Vagina (tissue), 2 donors: Measurements from ENCODE around the gene C4BPA. TPM values are rescaled to one million over a fixed set of nuclear protein-coding genes. Genes with fewer than 3 reads are reported as not detected.

Experiments used
- DNase-seq, 2 donors: peaks; one replicate each; pipeline ENCODE4 v3.0.0-alpha.2; 2017; ENCODE audit errors: extremely low spot score in 2 of 2
- H3K27ac ChIP-seq: fragments of 200-600 bp; sonication (generic); one replicate; pipeline ENCODE4 v1.5.1; 2019
- H3K27me3 ChIP-seq: fragments of 200-600 bp; sonication (generic); one replicate; pipeline ENCODE4 v1.5.1; 2019
- H3K36me3 ChIP-seq, 2 donors: fragments of 200-600 bp; sonication (generic); one replicate each; pipeline ENCODE4 v1.5.1; 2017 to 2019
- H3K4me1 ChIP-seq: fragments of 200-600 bp; sonication (generic); one replicate; pipeline ENCODE4 v1.5.1; 2019
- H3K4me3 ChIP-seq, 2 donors: fragments of 200-600 bp; sonication (generic); 1 replicate in 1 of 2; 2 replicates in 1 of 2; pipeline ENCODE4 v1.5.1; 2016 to 2019
- H3K9me3 ChIP-seq: fragments of 200-600 bp; sonication (generic); one replicate; pipeline ENCODE4 v1.5.1; 2019
- CTCF ChIP-seq, 3 experiments: fragments of 450-650 bp in 2 of 3; fragments of 200-600 bp in 1 of 3; sonication (generic) in 1 of 3; IDR thresholded peaks; one replicate each; pipeline ENCODE4 v1.5.1; 2017 to 2019; ENCODE audit warnings: antibody characterized with exemption in 3 of 3, mild to moderate bottlenecking in 2 of 3, moderate library complexity in 2 of 3
- POLR2A ChIP-seq, 2 donors: fragments of 450-650 bp; IDR thresholded peaks; one replicate each; pipeline ENCODE4 v1.6.1; 2017; ENCODE audit warnings: antibody characterized with exemption in 2 of 2, mild to moderate bottlenecking in 2 of 2, moderate library complexity in 2 of 2
- POLR2AphosphoS5 ChIP-seq, 2 donors: sonication (generic); formaldehyde crosslinking; IDR thresholded peaks; one replicate each; pipeline ENCODE4 v1.9.0; 2017; ENCODE audit warnings: antibody characterized with exemption in 2 of 2, mild to moderate bottlenecking in 2 of 2, low read depth in 1 of 2; ENCODE audit not compliant: insufficient read depth in 1 of 2
- intact Hi-C: fragments of 100-400 bp; cut with DNase I; formaldehyde crosslinking; loops from one replicate; pipeline ENCODE4 v1.15.1; 2023
- total RNA-seq: library from RNA; depleted of rRNA; stranded (reverse); fragments of >200 nt; gene quantifications from one replicate; pipeline ENCODE4 v1.2.3, GENCODE V29; 2016

The C4BPA gene
- total RNA-seq, 1 donor from 2014 or later = not detected

GRCh38 chr1:207102659-207103058 is 1.4 kb upstream of the C4BPA start:
- intact Hi-C loops = no loop called here
- no peak overlapping the region for H3K4me3 ChIP-seq
- no peaks in the 10 kb centered on the region for H3K27me3 ChIP-seq
- no peak for TF ChIP-seq CTCF (IDR thresholded peaks at IDR 0.05)
- no peak for TF ChIP-seq POLR2AphosphoS5 (IDR thresholded peaks at IDR 0.05; ENCODE audit: insufficient read depth in 1 of 2, low read depth in 1 of 2)
- no peak for TF ChIP-seq POLR2A (IDR thresholded peaks at IDR 0.05)
- H3K36me3 ChIP-seq = no peaks in the 10 kb centered on the region
- H3K9me3 ChIP-seq = no peaks in the 10 kb centered on the region
- no peak overlapping the region for H3K27ac ChIP-seq
- no peaks in the 10 kb centered on the region for H3K4me1 ChIP-seq
- DNase-seq = no peak

- Histone ChIP-seq H3K36me3 (no peaks in the 10 kb centered on the region), H3K4me3 (no peak overlapping the region), H3K27me3 (no peaks in the 10 kb centered on the region), H3K9me3 (no peaks in the 10 kb centered on the region), H3K4me1 (no peaks in the 10 kb centered on the region), H3K27ac (no peak overlapping the region)
- no peak for DNase-seq
- TF ChIP-seq CTCF (IDR thresholded peaks at IDR 0.05) (no peak), POLR2A (IDR thresholded peaks at IDR 0.05) (no peak), POLR2AphosphoS5 (IDR thresholded peaks at IDR 0.05; ENCODE audit: insufficient read depth in 1 of 2, low read depth in 1 of 2) (no peak)
- intact Hi-C loops = no loop called here
Measured at GRCh38 chr1:207109004-207109403, 5.0 kb downstream of the C4BPA start.

- Histone ChIP-seq H3K4me1 (no peaks in the 10 kb centered on the region), H3K36me3 (no peaks in the 10 kb centered on the region), H3K4me3 (no peak overlapping the region), H3K9me3 (no peaks in the 10 kb centered on the region), H3K27ac (no peak overlapping the region), H3K27me3 (no peaks in the 10 kb centered on the region)
- no peak for TF ChIP-seq CTCF (IDR thresholded peaks at IDR 0.05)
- no peak for TF ChIP-seq POLR2A (IDR thresholded peaks at IDR 0.05)
- no peak for TF ChIP-seq POLR2AphosphoS5 (IDR thresholded peaks at IDR 0.05; ENCODE audit: insufficient read depth in 1 of 2, low read depth in 1 of 2)
- intact Hi-C loops = no loop called here
- DNase-seq = no peak
Measured at GRCh38 chr1:207112616-207113296, 8.7 kb downstream of the C4BPA start.

GRCh38 chr1:207115269-207115668 is 11.2 kb downstream of the C4BPA start:
- no peak for DNase-seq
- H3K4me1 ChIP-seq = no peaks in the 10 kb centered on the region
- H3K9me3 ChIP-seq = no peaks in the 10 kb centered on the region
- intact Hi-C loops = no loop called here
- H3K4me3 ChIP-seq = no peak overlapping the region
- no peaks in the 10 kb centered on the region for H3K27me3 ChIP-seq
- TF ChIP-seq CTCF (IDR thresholded peaks at IDR 0.05) = no peak
- no peak for TF ChIP-seq POLR2AphosphoS5 (IDR thresholded peaks at IDR 0.05; ENCODE audit: insufficient read depth in 1 of 2, low read depth in 1 of 2)
- TF ChIP-seq POLR2A (IDR thresholded peaks at IDR 0.05) = no peak
- H3K36me3 ChIP-seq = no peaks in the 10 kb centered on the region
- no peak overlapping the region for H3K27ac ChIP-seq

GRCh38 chr1:207124389-207124788 is 20.4 kb downstream of the C4BPA start:
- no peaks in the 10 kb centered on the region for H3K27me3 ChIP-seq
- no peak overlapping the region for H3K4me3 ChIP-seq
- H3K9me3 ChIP-seq = peaks cover 10% of the 10 kb centered on the region
- DNase-seq = no peak
- TF ChIP-seq POLR2AphosphoS5 (IDR thresholded peaks at IDR 0.05; ENCODE audit: insufficient read depth in 1 of 2, low read depth in 1 of 2) = no peak
- no peak for TF ChIP-seq POLR2A (IDR thresholded peaks at IDR 0.05)
- TF ChIP-seq CTCF (IDR thresholded peaks at IDR 0.05) = no peak
- no peaks in the 10 kb centered on the region for H3K4me1 ChIP-seq
- no peaks in the 10 kb centered on the region for H3K36me3 ChIP-seq
- intact Hi-C loops = no loop called here
- no peak overlapping the region for H3K27ac ChIP-seq
